ENCODE measurements around the gene VAC14.

DNA sequence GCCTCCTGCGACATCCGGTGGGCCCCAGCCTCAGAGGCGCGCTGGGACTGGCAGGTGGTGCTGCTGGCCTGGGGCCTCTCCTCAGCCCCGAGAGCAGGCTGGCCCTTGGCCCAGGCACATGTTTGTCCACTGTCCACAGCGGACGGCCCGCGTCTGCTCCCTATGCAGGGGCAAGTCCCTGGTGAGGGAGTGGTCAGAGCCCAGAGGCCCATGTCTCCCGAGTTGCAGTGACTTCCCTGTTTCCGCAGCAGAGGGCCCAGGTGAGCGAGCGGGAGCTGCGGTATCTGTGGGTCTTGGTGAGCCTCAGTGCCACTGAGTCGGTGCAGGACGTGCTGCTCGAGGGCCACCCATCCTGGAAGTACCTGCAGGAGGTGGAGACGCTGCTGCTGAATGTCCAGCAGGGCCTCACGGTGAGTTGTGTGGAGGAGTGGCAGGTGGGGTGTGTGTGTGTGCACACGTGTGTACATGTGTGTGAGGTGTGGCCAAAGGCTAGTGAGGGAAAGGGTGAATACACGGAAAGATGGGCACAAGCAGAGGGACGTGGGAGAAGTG, 144.2 kb downstream of the VAC14 start:
- TF ChIP-seq, protein P1, sequence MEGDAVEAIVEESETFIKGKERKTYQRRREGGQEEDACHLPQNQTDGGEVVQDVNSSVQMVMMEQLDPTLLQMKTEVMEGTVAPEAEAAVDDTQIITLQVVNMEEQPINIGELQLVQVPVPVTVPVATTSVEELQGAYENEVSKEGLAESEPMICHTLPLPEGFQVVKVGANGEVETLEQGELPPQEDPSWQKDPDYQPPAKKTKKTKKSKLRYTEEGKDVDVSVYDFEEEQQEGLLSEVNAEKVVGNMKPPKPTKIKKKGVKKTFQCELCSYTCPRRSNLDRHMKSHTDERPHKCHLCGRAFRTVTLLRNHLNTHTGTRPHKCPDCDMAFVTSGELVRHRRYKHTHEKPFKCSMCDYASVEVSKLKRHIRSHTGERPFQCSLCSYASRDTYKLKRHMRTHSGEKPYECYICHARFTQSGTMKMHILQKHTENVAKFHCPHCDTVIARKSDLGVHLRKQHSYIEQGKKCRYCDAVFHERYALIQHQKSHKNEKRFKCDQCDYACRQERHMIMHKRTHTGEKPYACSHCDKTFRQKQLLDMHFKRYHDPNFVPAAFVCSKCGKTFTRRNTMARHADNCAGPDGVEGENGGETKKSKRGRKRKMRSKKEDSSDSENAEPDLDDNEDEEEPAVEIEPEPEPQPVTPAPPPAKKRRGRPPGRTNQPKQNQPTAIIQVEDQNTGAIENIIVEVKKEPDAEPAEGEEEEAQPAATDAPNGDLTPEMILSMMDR (IDR thresholded peaks at IDR 0.05), result no peak
- TF ChIP-seq POLR2A (IDR thresholded peaks at IDR 0.05), result no peak

All from esophagus squamous epithelium (tissue), 4 donors.